ENCODE results near the gene ACAD11.

Gene ACAD11

GRCh38 chr3:132659365-132660051 lies at the start of gene ACAD11:
TSS of gene ACAD11 (minus strand) at chr3:132659809. CDS start at chr3:132659751, 58 bp downstream.
- DNase-seq = peak; percentile 1 to 14

- no peak for DNase-seq
Observed at GRCh38 chr3:132703733-132704132, 44.1 kb upstream of the ACAD11 start.

- no peak for DNase-seq
Observed at GRCh38 chr3:132695422-132695821, 35.8 kb upstream of the ACAD11 start.

- no peak for DNase-seq
Observed at GRCh38 chr3:132694991-132695390, 35.4 kb upstream of the ACAD11 start.

- no peak for DNase-seq
Observed at GRCh38 chr3:132690040-132690439, 30.4 kb upstream of the ACAD11 start.

GRCh38 chr3:132682201-132682600 lies 22.6 kb upstream of the ACAD11 start:
- DNase-seq = no peak

- no peak for DNase-seq
Observed at GRCh38 chr3:132681421-132681820, 21.8 kb upstream of the ACAD11 start.

- no peak for DNase-seq
Observed at GRCh38 chr3:132679911-132680310, 20.3 kb upstream of the ACAD11 start.

GRCh38 chr3:132675408-132675807 lies 15.8 kb upstream of the ACAD11 start:
- DNase-seq = no peak

GRCh38 chr3:132669256-132669777 lies 9.7 kb upstream of the ACAD11 start:
- no peak for DNase-seq

GRCh38 chr3:132665230-132665745 lies 5.7 kb upstream of the ACAD11 start:
- DNase-seq = no peak

- DNase-seq = no peak
Observed at GRCh38 chr3:132662212-132662611, 2.6 kb upstream of the ACAD11 start.

GRCh38 chr3:132661101-132661500 lies 1.5 kb upstream of the ACAD11 start:
- no peak for DNase-seq

GRCh38 chr3:132660811-132661070 lies 1.1 kb upstream of the ACAD11 start:
- DNase-seq = no peak

- peak; percentile 62 to 67 for DNase-seq
Observed at GRCh38 chr3:132660052-132660810, 622 bp upstream of the ACAD11 start, which contains the start of gene UBA5. TSS of gene UBA5 (plus strand) at chr3:132660329. CDS start at chr3:132660538, 209 bp downstream.

- DNase-seq = no peak
Observed at GRCh38 chr3:132659000-132659364, 627 bp downstream of the ACAD11 start.

- no peak for DNase-seq
Observed at GRCh38 chr3:132657869-132658747, 1.5 kb downstream of the ACAD11 start.

GRCh38 chr3:132655471-132655870 lies 4.1 kb downstream of the ACAD11 start:
- no peak for DNase-seq

GRCh38 chr3:132654721-132655120 lies 4.9 kb downstream of the ACAD11 start:
- DNase-seq = no peak

GRCh38 chr3:132654190-132654589 lies 5.4 kb downstream of the ACAD11 start:
- no peak for DNase-seq

- no peak for DNase-seq
Observed at GRCh38 chr3:132652640-132653270, 6.9 kb downstream of the ACAD11 start.

GRCh38 chr3:132650153-132650552 lies 9.5 kb downstream of the ACAD11 start:
- DNase-seq = no peak

GRCh38 chr3:132645058-132645457 lies 14.6 kb downstream of the ACAD11 start:
- no peak for DNase-seq

Data from stimulated activated CD4-positive, alpha-beta T cell treated with anti-CD3 and anti-CD28 coated beads, Interleukin-4, amount 100 ng/mL, for 4 hours (primary cell).